Ishikawa (cell line): ENCODE measurements around the gene CAMTA1.

ENCODE experiments used
- CREB1 ChIP-seq: IDR thresholded peaks from 2 replicates; pipeline ENCODE4 v1.6.1; 2012; ENCODE audit warnings: low read depth
- EGR1 ChIP-seq: IDR thresholded peaks from 2 replicates; pipeline ENCODE4 v1.6.1; 2012
- EP300 ChIP-seq: IDR thresholded peaks from 2 replicates; pipeline ENCODE4 v1.6.1; 2012; ENCODE audit warnings: borderline replicate concordance
- FOXM1 ChIP-seq: IDR thresholded peaks from 2 replicates; pipeline ENCODE4 v1.6.1; 2012; ENCODE audit warnings: low read depth, borderline replicate concordance
- NFIC ChIP-seq: IDR thresholded peaks from 2 replicates; pipeline ENCODE4 v1.6.1; 2012
- RAD21 ChIP-seq: IDR thresholded peaks from 2 replicates; pipeline ENCODE4 v1.6.1; 2012; ENCODE audit warnings: low read depth
- TAF1 ChIP-seq: IDR thresholded peaks from 2 replicates; pipeline ENCODE4 v1.6.1; 2012; ENCODE audit warnings: low read depth, mild to moderate bottlenecking
- TEAD4 ChIP-seq: IDR thresholded peaks from 2 replicates; pipeline ENCODE4 v1.6.1; 2012
- YY1 ChIP-seq: IDR thresholded peaks from 2 replicates; pipeline ENCODE4 v1.6.1; 2012; ENCODE audit warnings: low read depth
- ZBTB7A ChIP-seq: IDR thresholded peaks from 2 replicates; pipeline ENCODE4 v1.6.1; 2012; ENCODE audit warnings: low read depth
- TF ChIP-seq, protein P1 (sequence below): IDR thresholded peaks from 2 replicates; pipeline ENCODE4 v1.6.1; 2012
- TF ChIP-seq, protein P2 (sequence below): IDR thresholded peaks from 2 replicates; pipeline ENCODE4 v1.6.1; 2012
- TF ChIP-seq, protein P3 (sequence below): IDR thresholded peaks from 2 replicates; pipeline ENCODE4 v1.6.1; 2012; ENCODE audit warnings: low read depth, mild to moderate bottlenecking

DNA sequence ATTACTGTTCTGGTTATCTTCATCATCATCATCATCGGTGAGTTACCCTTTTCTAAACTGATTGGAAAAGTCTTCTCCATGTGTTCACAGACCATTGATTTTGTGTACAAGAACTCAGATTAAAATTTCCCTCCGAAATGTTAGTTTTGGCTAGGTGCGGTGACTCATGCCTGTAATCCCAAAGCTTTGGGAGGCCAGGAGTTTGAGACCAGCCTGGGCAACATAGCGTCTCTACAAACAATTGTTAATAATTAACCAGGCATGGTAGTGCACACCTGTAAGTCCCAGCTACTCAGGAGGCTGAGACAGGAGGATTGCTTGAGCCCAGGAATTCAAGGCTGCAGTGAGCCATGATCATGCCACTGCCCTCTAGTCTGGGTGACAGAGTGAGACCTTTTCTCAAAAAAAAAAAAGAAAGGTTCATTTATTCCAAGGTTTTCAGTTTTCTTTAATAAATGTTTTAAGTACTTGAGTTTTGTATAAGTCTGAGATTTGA lies 992.9 kb downstream of the CAMTA1 start:
- TF ChIP-seq EP300: no peak
- TF ChIP-seq TEAD4: no peak
- TF ChIP-seq, protein P1, sequence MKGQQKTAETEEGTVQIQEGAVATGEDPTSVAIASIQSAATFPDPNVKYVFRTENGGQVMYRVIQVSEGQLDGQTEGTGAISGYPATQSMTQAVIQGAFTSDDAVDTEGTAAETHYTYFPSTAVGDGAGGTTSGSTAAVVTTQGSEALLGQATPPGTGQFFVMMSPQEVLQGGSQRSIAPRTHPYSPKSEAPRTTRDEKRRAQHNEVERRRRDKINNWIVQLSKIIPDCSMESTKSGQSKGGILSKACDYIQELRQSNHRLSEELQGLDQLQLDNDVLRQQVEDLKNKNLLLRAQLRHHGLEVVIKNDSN: no peak
- no peak for TF ChIP-seq ZBTB7A
- TF ChIP-seq, protein P2, sequence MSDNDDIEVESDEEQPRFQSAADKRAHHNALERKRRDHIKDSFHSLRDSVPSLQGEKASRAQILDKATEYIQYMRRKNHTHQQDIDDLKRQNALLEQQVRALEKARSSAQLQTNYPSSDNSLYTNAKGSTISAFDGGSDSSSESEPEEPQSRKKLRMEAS: no peak
- TF ChIP-seq, protein P3, sequence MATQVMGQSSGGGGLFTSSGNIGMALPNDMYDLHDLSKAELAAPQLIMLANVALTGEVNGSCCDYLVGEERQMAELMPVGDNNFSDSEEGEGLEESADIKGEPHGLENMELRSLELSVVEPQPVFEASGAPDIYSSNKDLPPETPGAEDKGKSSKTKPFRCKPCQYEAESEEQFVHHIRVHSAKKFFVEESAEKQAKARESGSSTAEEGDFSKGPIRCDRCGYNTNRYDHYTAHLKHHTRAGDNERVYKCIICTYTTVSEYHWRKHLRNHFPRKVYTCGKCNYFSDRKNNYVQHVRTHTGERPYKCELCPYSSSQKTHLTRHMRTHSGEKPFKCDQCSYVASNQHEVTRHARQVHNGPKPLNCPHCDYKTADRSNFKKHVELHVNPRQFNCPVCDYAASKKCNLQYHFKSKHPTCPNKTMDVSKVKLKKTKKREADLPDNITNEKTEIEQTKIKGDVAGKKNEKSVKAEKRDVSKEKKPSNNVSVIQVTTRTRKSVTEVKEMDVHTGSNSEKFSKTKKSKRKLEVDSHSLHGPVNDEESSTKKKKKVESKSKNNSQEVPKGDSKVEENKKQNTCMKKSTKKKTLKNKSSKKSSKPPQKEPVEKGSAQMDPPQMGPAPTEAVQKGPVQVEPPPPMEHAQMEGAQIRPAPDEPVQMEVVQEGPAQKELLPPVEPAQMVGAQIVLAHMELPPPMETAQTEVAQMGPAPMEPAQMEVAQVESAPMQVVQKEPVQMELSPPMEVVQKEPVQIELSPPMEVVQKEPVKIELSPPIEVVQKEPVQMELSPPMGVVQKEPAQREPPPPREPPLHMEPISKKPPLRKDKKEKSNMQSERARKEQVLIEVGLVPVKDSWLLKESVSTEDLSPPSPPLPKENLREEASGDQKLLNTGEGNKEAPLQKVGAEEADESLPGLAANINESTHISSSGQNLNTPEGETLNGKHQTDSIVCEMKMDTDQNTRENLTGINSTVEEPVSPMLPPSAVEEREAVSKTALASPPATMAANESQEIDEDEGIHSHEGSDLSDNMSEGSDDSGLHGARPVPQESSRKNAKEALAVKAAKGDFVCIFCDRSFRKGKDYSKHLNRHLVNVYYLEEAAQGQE: no peak
- no peak for TF ChIP-seq YY1
- no peak for TF ChIP-seq FOXM1
- TF ChIP-seq NFIC: no peak
- TF ChIP-seq TAF1: no peak
- no peak for TF ChIP-seq RAD21
- no peak for TF ChIP-seq EGR1
- no peak for TF ChIP-seq CREB1
